HT1080 (cell line): ENCODE data around the gene SLC12A7. TPM values are rescaled to one million over a fixed set of nuclear protein-coding genes. Genes with fewer than 3 reads are reported as not detected.
"Not testable (repeated sequence)": the region's sequence is repeated elsewhere in the genome, so short reads cannot be mapped to it uniquely, and the experiment has no call there.

Experiments
- DNase-seq: peaks from one replicate; pipeline ENCODE4 v3.0.0-alpha.2; 2015; ENCODE audit warnings: low read depth
- total RNA-seq: library from RNA; depleted of rRNA; stranded (reverse); fragments of >200 nt; shearing (Covaris generic); gene quantifications from 2 replicates; pipeline ENCODE4 v1.2.3, GENCODE V29; 2014

SLC12A7 gene
- total RNA-seq, 1 experiment from 2014 or later: 2.4 TPM

- DNase-seq: no peak
Observed at GRCh38 chr5:1127959-1128785, 16.3 kb upstream of the SLC12A7 start.

- DNase-seq: not testable (repeated sequence)
Observed at GRCh38 chr5:1125695-1126094, 13.8 kb upstream of the SLC12A7 start.

GRCh38 chr5:1125030-1125357, 13.1 kb upstream of the SLC12A7 start:
- no peak for DNase-seq

- DNase-seq: no peak
Observed at GRCh38 chr5:1124205-1125029, 12.6 kb upstream of the SLC12A7 start.

- DNase-seq: no peak
Observed at GRCh38 chr5:1123418-1124147, 11.7 kb upstream of the SLC12A7 start.

- no peak for DNase-seq
Observed at GRCh38 chr5:1122511-1123294, 10.8 kb upstream of the SLC12A7 start.

- no peak for DNase-seq
Observed at GRCh38 chr5:1121891-1122290, 10.0 kb upstream of the SLC12A7 start.

- DNase-seq: no peak
Observed at GRCh38 chr5:1121044-1121443, 9.2 kb upstream of the SLC12A7 start.

GRCh38 chr5:1120236-1120999, 8.6 kb upstream of the SLC12A7 start:
- DNase-seq: no peak

- DNase-seq: no peak
Observed at GRCh38 chr5:1119312-1119831, 7.5 kb upstream of the SLC12A7 start.

GRCh38 chr5:1118738-1119137, 6.9 kb upstream of the SLC12A7 start:
- DNase-seq: no peak

GRCh38 chr5:1118231-1118698, 6.4 kb upstream of the SLC12A7 start:
- no peak for DNase-seq

GRCh38 chr5:1116977-1117376, 5.1 kb upstream of the SLC12A7 start:
- no peak for DNase-seq

GRCh38 chr5:1116109-1116740, 4.4 kb upstream of the SLC12A7 start:
- DNase-seq: no peak

GRCh38 chr5:1115123-1115815, 3.4 kb upstream of the SLC12A7 start:
- DNase-seq: no peak

- no peak for DNase-seq
Observed at GRCh38 chr5:1113805-1114586, 2.1 kb upstream of the SLC12A7 start.

GRCh38 chr5:1113332-1113690, 1.4 kb upstream of the SLC12A7 start:
- no peak for DNase-seq
